Peyer's patch (tissue), 4 donors: ENCODE measurements around the gene ZNF646.

Source experiments
- POLR2A ChIP-seq, 2 donors: fragments of 450-650 bp; IDR thresholded peaks; one replicate each; pipeline ENCODE4 v1.5.1; 2017; ENCODE audit warnings: antibody characterized with exemption in 2 of 2, mild to moderate bottlenecking in 2 of 2, moderate library complexity in 2 of 2
- TF ChIP-seq, protein P1 (sequence below), 6 experiments: fragments of 450-650 bp in 4 of 6; fragments of 200-600 bp in 2 of 6; sonication (generic) in 1 of 6; IDR thresholded peaks; one replicate each; pipeline ENCODE4 v1.5.1; 2017 to 2019; ENCODE audit warnings: antibody characterized with exemption in 6 of 6, mild to moderate bottlenecking in 3 of 6, moderate library complexity in 1 of 6

DNA sequence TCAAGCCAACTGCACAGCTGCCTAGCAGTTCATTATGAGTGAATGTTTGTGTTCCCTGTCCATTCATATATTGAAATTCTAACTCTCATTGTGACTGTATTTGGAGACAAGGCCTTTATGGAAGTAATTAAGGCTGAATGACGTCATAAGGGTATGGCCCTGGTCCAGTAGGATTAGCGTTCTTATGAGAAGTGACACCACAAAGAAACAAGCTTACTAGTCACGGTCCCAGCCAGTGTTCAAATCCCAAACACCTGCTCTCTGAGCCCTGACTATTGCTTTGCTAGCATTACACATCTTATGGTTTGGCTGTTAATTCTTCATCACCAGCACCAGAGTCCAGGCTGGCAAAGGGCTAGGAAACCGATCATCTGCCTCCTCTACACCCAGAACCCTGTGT lies 2.4 kb upstream of the ZNF646 start:
- TF ChIP-seq, protein P1, sequence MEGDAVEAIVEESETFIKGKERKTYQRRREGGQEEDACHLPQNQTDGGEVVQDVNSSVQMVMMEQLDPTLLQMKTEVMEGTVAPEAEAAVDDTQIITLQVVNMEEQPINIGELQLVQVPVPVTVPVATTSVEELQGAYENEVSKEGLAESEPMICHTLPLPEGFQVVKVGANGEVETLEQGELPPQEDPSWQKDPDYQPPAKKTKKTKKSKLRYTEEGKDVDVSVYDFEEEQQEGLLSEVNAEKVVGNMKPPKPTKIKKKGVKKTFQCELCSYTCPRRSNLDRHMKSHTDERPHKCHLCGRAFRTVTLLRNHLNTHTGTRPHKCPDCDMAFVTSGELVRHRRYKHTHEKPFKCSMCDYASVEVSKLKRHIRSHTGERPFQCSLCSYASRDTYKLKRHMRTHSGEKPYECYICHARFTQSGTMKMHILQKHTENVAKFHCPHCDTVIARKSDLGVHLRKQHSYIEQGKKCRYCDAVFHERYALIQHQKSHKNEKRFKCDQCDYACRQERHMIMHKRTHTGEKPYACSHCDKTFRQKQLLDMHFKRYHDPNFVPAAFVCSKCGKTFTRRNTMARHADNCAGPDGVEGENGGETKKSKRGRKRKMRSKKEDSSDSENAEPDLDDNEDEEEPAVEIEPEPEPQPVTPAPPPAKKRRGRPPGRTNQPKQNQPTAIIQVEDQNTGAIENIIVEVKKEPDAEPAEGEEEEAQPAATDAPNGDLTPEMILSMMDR (IDR thresholded peaks at IDR 0.05): no peak
- no peak for TF ChIP-seq POLR2A (IDR thresholded peaks at IDR 0.05)
